DND-41 (cell line): Measurements from ENCODE around the gene TGM2.

ENCODE experiments used
- ATAC-seq: fragments of 200-7000 bp; cut with Tn5 transposase; 3 replicates; pipeline ENCODE4 v1.9.1; 2021; ENCODE audit warnings: low read depth; ENCODE audit not compliant: insufficient read depth
- DNase-seq: peaks from one replicate; pipeline ENCODE4 v3.0.0-alpha.2; 2020
- H2AFZ ChIP-seq: 2 replicates; pipeline ENCODE4 v1.6.0; 2012; ENCODE audit warnings: low read depth, low read length
- H3K27ac ChIP-seq: 2 replicates; pipeline ENCODE4 v1.5.1; 2012; ENCODE audit warnings: low read length, inconsistent platforms
- H3K27me3 ChIP-seq: fragments of 200-600 bp; sonication (generic); 2 replicates; pipeline ENCODE4 v1.6.0; 2012; ENCODE audit warnings: low read length, mild to moderate bottlenecking, inconsistent platforms; ENCODE audit not compliant: insufficient read depth, poor library complexity
- H3K36me3 ChIP-seq: 2 replicates; pipeline ENCODE4 v1.5.1; 2012; ENCODE audit warnings: low read length, inconsistent platforms; ENCODE audit not compliant: insufficient read depth
- H3K4me1 ChIP-seq: 2 replicates; pipeline ENCODE4 v1.5.1; 2012; ENCODE audit warnings: mild to moderate bottlenecking, low read length; ENCODE audit not compliant: insufficient read depth
- H3K4me2 ChIP-seq: 2 replicates; pipeline ENCODE4 v1.6.0; 2012; ENCODE audit warnings: mild to moderate bottlenecking, moderate library complexity, low read length, inconsistent platforms; ENCODE audit not compliant: insufficient read depth
- H3K4me3 ChIP-seq, 2 experiments: fragments of 200-600 bp in 1 of 2; shearing (Covaris generic) in 1 of 2; 2 replicates each; pipeline ENCODE4 v1.5.1; 2012 to 2016; ENCODE audit warnings: inconsistent platforms in 2 of 2, low read length in 2 of 2, mild to moderate bottlenecking in 2 of 2, low read depth in 1 of 2, moderate library complexity in 1 of 2
- H3K79me2 ChIP-seq: 2 replicates; pipeline ENCODE4 v1.6.0; 2012; ENCODE audit warnings: low read length, inconsistent platforms; ENCODE audit not compliant: insufficient read depth
- H3K9ac ChIP-seq: 2 replicates; pipeline ENCODE4 v1.6.0; 2012; ENCODE audit warnings: low read depth, mild to moderate bottlenecking, inconsistent platforms, low read length, moderate library complexity
- H3K9me3 ChIP-seq: 2 replicates; pipeline ENCODE4 v1.5.1; 2012; ENCODE audit warnings: low read length, moderate library complexity, mild to moderate bottlenecking, inconsistent platforms; ENCODE audit not compliant: insufficient read depth, severe bottlenecking
- H4K20me1 ChIP-seq: 2 replicates; pipeline ENCODE4 v1.6.0; 2012; ENCODE audit warnings: low read length; ENCODE audit not compliant: insufficient read depth
- EZH2 ChIP-seq: IDR thresholded peaks from 3 replicates; pipeline ENCODE4 v1.6.1; 2012; ENCODE audit warnings: borderline replicate concordance, low read depth, mild to moderate bottlenecking, moderate library complexity, low read length, inconsistent platforms; ENCODE audit not compliant: severe bottlenecking
- TF ChIP-seq, protein P1 (sequence below): IDR thresholded peaks from 2 replicates; pipeline ENCODE4 v1.5.1; 2012; ENCODE audit warnings: borderline replicate concordance, low read length, moderate library complexity, mild to moderate bottlenecking; ENCODE audit not compliant: poor library complexity, severe bottlenecking; ENCODE audit errors: extremely low read depth

Gene TGM2

GRCh38 chr20:38165966-38166702 lies 1.1 kb upstream of the TGM2 start:
- Histone ChIP-seq H2AFZ (no peak overlapping the region), H3K27ac (no peak overlapping the region)

GRCh38 chr20:38164624-38165088 lies 414 bp downstream of the TGM2 start:
- H3K4me3 ChIP-seq: no peak overlapping the region
- peaks cover 5% of the 10 kb centered on the region for H3K27me3 ChIP-seq
- no peak overlapping the region for H3K9ac ChIP-seq
- H3K79me2 ChIP-seq: no peaks in the 10 kb centered on the region
- no peak for DNase-seq
- H3K4me2 ChIP-seq: no peak overlapping the region
- ATAC-seq: no peak
- no peaks in the 10 kb centered on the region for H3K9me3 ChIP-seq
- H4K20me1 ChIP-seq: peaks cover 5% of the 10 kb centered on the region
- no peaks in the 10 kb centered on the region for H3K36me3 ChIP-seq
- no peaks in the 10 kb centered on the region for H3K4me1 ChIP-seq
- H3K27ac ChIP-seq: no peak overlapping the region
- TF ChIP-seq EZH2: no peak
- TF ChIP-seq, protein P1, sequence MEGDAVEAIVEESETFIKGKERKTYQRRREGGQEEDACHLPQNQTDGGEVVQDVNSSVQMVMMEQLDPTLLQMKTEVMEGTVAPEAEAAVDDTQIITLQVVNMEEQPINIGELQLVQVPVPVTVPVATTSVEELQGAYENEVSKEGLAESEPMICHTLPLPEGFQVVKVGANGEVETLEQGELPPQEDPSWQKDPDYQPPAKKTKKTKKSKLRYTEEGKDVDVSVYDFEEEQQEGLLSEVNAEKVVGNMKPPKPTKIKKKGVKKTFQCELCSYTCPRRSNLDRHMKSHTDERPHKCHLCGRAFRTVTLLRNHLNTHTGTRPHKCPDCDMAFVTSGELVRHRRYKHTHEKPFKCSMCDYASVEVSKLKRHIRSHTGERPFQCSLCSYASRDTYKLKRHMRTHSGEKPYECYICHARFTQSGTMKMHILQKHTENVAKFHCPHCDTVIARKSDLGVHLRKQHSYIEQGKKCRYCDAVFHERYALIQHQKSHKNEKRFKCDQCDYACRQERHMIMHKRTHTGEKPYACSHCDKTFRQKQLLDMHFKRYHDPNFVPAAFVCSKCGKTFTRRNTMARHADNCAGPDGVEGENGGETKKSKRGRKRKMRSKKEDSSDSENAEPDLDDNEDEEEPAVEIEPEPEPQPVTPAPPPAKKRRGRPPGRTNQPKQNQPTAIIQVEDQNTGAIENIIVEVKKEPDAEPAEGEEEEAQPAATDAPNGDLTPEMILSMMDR: no peak
- no peak overlapping the region for H2AFZ ChIP-seq

More at GRCh38 chr20:38165966-38166702, 1.1 kb upstream of the TGM2 start:
- Histone ChIP-seq H3K27me3 (peaks cover 5% of the 10 kb centered on the region), H3K4me1 (no peaks in the 10 kb centered on the region), H3K4me3 (no peak overlapping the region), H3K79me2 (no peaks in the 10 kb centered on the region), H3K9ac (no peak overlapping the region), H4K20me1 (peaks cover 2% of the 10 kb centered on the region; the same call in 1 of the 2 replicates), H3K36me3 (no peaks in the 10 kb centered on the region), H3K9me3 (no peaks in the 10 kb centered on the region), H3K4me2 (no peak overlapping the region)
- DNase-seq (no peak), ATAC-seq (no peak)
- no peak for TF ChIP-seq EZH2
- TF ChIP-seq, protein P1: no peak

- Histone ChIP-seq H3K27ac (no peak overlapping the region), H3K4me2 (no peak overlapping the region)
Measured at GRCh38 chr20:38164069-38164468, 1.0 kb downstream of the TGM2 start.

More at GRCh38 chr20:38164069-38164468, 1.0 kb downstream of the TGM2 start:
- H3K9ac ChIP-seq: no peak overlapping the region
- H3K36me3 ChIP-seq: no peaks in the 10 kb centered on the region
- no peaks in the 10 kb centered on the region for H3K9me3 ChIP-seq
- H3K4me1 ChIP-seq: no peaks in the 10 kb centered on the region
- no peak for DNase-seq
- H2AFZ ChIP-seq: no peak overlapping the region
- H3K4me3 ChIP-seq: no peak overlapping the region
- no peaks in the 10 kb centered on the region for H3K79me2 ChIP-seq
- no peak for ATAC-seq
- H3K27me3 ChIP-seq: peaks cover 5% of the 10 kb centered on the region
- TF ChIP-seq, protein P1: no peak
- no peak for TF ChIP-seq EZH2
- H4K20me1 ChIP-seq: peaks cover 5% of the 10 kb centered on the region
